HG03039 (cell line): Measurements from ENCODE around the gene TMEM94.
"Not testable (repeated sequence)": the region's sequence is repeated elsewhere in the genome, so short reads cannot be mapped to it uniquely, and the experiment has no call there.

ENCODE experiments used
- ATAC-seq: cut with Tn5 transposase; IDR thresholded peaks from one replicate; pipeline ENCODE4 v1.9.1; 2021; ENCODE audit warnings: mild to moderate bottlenecking, moderate library complexity; ENCODE audit not compliant: unreplicated experiment

TMEM94 gene

DNA sequence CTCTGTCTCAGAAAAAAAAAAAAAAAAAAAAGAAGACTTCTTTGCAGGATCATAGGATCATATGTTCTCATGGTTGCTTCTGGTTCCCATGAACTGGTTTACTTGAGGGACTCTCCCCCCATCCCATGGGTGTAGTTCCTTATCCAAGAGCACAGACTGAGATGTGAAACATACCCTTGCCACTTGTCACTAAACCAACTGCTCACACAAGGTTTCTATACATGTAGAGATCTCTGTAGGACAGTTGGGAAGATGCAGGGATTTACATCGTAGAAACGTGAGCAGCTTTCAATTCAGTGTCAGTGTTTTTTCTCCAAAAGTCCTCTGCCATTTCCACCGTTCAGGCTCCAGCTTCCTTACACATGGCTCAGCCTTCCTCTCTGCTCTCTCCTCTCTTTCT, 11.1 kb upstream of the TMEM94 start:
- no peak for ATAC-seq

DNA sequence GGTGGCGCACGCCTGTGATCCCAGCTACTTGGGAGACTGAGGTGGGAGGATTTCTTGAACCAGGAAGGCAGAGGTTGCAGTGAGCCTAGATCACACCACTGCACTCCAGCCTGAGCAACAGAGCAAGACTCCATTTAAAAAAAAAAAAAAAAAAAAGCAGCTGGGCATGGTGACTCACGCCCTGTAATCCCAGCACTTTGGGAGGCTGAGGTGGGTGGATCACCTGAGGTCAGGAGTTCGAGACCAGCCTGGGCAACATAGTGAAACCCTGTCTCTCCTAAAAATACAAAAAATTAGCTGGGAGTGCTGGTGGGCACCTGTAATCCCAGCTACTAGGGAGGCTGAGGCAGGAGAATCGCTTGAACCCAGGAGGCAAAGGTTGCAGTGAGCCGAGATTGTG, 10.5 kb upstream of the TMEM94 start:
- ATAC-seq, result not testable (repeated sequence)

DNA sequence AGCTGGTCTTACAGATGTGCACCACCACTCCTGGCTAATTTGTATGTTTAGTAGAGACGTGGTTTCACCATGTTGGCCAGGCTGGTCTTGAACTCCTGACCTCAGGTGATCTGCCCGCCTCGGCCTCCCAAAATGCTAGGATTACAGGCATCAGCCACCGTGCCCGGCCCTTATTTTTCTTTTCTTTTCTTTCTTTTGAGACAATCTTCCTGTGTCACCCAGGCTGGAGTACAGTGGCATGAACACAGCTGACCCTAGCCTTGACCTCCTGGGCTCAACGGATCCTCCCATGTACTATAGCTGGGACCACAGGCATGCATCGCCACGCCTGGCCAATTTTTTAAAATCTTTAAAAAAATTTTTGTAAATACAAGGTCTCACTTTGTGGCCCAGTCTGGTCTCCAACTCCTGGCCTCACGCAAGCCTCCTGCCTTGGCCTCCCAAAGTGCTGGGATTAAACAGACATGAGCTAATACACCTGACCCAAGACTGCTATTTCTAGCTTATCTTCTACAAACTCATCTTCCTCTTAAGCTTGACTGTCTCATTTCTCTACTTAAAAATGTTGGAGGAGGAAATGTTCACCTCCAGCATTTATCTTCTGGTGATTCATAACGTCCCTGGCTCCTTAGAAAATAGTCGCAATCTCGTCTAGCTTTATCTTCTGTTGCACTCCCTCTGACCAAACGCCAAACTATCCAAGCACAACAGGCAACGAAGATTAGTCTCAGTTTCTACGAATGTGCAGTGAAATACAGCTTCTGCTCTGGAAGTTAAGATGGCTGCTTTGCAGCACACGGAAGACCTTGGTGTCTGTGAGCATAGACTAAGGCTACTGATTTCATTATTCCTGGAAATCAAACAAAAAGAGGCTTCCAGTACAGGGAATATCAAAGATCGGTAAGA, 8.2 kb upstream of the TMEM94 start:
- ATAC-seq, result no peak

DNA sequence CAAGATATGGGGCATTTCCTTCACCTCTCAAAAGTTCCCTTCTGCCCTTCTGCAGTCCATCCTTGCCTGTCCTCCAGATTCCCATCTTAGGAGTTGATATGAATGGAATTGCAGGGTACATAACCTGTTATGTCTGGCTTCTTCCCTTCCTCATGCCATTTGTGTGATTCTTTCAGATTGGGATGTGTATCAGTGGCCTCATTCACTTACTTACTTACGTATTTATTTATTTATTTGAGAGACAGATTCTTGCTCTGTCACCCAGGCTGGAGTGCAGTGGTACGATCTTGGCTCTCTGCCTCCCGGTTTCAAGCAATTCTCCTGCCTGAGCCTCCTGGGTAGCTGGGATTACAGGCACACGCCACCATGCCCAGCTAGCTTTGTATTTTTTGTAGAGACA, 6.2 kb upstream of the TMEM94 start:
- ATAC-seq, result no peak

DNA sequence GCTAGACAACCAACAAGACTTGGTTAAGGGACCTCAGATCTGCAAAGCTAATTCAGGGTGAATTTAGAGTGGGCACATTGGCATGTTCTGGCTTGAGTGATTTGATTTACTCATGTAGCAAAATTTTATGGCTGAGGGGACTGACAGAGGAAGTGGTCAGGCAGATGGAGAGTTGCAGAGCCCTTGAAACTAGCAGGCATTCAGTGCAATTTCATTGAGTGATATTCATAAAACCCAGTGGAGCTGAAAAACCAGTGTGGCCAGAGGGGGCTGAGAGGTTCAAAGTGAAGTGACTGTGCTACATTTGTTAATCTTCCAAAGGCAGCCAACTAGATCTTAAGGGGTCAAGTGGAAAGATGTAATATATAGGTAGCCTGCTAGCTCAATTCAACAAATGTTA, 2.2 kb upstream of the TMEM94 start:
- no peak for ATAC-seq

DNA sequence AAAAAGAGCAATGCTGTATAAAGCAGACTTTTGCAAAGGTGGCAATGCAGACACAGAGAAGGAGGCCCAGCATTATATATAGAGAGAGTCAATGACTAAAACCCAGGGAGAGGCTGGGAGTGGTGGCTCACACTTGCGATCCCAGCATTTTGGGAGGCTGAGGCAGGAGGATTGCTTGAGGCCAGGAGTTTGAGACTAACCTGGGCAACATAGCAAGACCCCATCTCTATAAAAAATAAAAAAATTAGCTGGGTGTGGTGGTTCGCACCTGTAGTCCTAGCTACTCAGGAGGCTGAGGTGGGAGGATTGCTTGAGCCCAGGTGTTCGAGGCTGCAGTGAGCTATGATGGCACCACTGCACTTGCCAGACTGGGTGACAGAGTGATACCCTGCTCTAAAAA, 1.8 kb upstream of the TMEM94 start:
- not testable (repeated sequence) for ATAC-seq

DNA sequence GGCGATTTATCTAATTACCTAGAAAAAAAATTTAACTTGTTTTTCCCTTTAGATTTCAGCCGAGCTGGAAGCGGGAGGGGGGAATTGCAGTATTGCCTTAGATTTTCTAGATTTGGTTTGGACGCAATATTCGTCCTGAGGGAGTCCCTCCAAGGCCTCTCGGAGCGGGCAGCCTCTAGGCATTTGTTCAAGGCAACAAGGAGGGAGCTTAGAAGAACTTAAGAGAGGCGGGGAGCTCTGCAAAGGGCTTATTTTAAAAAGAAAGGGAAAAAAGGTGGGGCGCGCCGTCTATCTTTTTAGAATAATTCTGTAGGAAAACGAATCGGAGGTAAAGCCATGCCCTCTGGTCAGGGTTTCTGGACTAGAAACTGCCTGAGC, 407 bp upstream of the TMEM94 start:
- ATAC-seq, result no peak

DNA sequence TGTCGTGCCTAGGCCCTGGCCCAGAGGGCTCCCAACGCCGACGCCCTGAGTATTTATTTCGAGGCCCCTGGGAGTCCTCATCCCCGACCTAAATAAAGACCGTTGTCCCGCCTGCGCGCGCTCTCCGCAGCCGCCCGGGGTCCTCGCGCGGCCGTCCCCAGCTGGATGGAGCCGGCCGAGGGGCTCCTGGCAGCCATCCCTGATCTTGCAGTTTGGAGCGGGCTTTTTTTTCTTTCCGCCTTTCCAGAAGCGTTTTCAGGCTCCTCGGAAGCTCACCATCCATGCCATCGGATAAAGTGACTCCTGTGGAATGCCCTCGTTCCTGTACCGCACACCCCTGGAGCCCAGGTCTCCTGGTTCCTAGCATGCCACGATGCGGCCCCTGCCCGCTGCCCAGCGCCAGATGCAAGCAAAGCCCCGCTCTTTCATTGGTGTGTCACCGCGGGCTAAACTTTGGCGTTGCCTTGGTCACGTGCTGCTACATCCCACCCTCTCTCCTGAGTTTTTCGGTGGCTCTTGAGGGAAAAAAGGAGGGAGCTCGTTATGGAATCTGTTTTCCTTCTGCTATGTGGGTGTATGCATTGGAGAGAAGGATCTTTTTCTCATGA, 716 bp downstream of the TMEM94 start:
- ATAC-seq, result no peak

DNA sequence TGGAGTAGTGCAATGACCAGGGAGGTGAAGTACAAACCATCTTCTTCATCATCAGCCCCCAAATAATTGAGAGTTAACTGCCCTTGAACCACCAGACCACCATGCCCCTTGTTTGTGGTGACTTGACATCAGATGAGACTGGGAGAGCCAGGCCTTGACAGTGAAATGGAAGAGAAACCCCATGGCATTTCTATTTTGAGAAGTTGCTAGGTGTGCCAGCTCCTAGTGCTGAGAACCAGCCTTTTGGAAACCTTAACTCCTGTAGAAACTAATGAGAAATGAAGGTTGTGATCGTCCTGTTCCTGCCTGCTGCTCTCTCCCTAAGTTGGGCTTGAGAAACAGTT, 2.8 kb downstream of the TMEM94 start:
- no peak for ATAC-seq

DNA sequence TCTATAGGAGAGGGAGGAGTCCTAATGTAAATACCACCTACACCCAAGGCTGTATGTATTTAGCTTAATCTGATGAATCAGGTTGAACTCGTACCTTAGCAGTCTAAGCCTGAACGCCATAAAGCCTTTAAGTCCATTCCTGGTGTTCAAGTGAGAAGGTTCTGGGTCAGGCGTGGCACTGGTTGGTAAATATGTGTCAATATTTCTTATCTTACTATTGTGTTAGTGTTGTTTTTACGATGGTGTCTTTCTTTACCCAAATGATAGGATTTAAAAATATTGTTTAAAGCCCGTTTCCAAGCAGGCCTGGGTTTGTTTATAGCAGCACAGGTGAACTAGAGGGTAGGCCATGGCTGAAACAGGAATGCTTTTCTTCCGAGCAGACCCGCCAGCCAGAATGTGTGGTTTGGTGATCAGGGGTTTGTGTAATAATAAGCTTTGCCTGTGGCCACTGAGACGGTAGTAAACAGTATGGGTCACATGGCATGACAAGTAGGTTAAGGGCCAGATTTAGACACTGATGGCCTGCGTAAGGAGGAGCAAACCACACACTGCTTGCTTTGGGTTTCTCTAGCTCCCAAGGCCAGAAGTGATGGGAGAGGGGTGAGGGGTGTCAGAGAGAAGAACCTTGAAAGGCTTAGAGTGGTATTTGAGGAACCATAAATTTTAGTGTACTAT, 3.3 kb downstream of the TMEM94 start:
- ATAC-seq, result no peak

DNA sequence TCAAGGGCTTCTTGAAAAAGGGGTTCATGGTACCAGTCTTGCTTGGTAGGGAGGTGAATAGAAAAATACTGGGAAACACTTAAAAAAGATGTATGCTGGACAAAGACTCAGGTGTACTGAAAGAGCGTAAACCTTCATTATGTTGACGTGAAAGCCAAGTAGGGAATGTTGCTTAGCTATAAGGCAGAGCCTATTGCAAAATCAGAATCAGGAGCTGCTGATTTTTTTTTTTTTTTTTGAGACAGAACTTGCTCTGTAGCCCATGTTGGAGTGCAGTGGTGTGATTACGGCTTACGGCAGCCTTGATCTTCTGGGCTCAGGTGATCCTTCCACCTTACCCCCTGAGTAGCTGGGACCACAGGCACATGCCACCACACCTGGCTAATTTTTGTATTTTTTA, 3.9 kb downstream of the TMEM94 start:
- no peak for ATAC-seq

DNA sequence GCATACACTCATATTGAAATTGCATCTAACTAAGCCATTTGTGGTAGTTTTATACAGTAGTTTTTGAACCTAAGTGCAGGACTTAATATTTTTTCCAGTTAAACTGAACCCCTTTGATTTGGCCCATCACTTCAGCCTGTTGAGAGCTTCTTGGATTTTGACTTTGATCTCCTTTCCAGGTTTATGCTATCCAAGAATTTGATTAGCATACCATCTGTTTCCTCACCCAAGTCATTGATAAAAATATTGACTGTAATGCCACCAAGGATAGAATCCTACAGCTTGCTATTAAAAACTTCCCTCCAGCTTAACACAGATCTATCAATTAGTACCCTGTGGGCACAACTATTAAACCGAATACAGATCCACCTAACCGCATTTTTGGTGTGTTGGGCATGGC, 7.2 kb downstream of the TMEM94 start:
- ATAC-seq, result no peak

DNA sequence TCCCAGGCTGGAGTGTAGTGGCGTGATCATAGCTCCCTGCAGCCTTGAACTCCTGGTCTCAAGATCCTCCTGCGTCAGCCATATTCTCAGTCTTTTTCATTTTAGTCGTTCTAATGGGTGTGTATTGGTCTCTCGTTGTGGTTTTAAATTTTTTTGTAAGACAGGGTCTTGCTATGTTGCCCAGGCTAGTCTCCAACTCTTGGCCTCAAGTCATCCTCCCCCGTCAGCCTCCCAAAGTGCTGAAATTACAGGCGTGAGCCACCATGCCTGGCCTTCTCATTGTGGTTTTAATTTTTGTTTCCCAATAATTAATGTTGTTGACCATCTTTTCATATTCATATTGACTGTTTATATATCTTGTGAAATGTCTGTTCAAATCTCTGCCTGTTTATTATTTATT, 8.6 kb downstream of the TMEM94 start:
- no peak for ATAC-seq

DNA sequence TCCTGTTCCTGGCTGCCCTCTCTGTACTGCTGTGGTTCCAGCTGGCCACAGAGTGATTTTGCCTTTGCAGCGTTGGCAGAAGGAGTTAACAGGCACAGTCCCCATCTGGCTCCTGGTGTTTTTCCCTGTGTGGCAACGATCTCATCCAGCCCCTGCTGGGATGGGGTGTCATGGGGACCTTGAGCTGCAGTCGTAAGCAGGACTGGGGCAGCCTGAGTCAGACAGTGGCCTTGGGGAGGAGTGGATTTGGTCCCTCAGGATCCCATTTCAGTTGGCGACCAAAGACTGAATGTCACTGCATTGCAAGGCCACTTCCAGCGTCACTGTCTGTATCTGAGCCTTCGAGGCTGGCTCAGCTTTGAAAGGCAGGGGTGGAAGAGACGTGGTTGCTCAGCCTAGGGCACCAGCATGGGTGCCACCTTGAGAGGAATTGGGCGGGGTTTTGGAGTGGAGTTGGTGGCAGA, 11.9 kb downstream of the TMEM94 start:
- no peak for ATAC-seq

DNA sequence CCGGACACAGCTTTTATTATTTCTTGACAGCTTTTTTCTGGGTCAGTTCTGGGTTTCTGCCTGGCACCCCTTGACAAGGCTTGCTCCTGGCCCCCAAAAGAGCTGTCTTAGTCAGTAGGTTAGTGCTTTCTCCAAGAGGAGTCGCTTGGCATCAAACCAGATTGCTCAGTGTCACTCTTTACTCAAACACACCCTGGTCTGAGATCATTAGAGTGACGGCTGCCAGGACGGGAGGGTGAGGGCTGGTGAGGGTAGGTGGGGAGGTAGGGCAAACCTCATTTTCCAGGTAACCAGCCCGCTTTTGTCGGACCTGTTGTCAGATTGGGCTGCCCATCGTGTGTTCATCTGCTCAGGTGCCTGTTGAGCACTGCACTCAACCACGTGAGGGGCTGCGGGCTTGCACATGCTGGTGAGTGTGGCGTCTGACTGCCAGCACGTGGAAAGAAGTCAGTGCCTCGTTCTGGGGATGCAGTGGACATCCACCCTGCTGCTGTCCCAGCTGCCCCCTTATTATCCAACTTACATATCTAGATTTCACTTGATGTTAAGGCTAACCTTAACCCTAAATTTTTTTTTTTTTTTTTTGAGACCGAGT, 12.4 kb downstream of the TMEM94 start:
- no peak for ATAC-seq

DNA sequence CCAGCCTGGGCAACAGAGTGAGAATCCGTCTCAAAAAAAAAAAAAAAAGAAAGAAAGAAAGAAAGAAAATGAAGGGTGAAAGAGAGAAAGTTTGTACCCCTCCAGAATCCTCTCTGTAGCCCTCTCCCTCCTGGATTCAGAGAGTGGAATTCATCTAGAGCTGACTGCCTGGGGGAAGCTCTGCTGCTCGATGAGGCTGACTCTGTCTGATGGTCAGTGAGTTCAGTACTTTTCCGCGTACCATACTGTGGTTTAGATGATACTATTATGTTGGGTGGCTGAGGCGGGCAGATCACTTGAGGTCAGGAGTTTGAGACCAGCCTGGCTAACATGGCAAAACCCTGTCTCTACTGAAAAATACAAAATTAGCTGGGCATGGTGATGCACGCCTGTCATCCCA, 14.8 kb downstream of the TMEM94 start:
- no peak for ATAC-seq

DNA sequence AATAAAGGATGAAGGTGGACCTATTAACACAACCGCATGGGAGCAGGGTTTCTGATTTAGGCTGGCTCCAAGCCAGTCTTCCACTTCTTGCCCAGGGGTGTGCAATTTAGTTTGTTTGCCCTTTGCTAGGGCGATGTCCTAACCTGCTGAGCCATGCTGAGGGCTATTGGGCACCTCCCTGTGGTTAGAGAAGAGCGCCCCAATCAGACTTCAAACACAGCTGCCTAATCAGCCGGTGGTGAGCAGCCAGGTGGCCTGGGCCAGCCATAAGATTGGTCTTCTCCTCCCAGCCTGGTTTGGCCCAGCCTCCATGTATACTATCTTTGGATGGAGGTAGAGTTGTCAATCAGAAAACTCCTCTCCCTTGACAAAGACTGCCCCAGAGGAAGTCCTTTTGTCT, 15.7 kb downstream of the TMEM94 start:
- no peak for ATAC-seq

DNA sequence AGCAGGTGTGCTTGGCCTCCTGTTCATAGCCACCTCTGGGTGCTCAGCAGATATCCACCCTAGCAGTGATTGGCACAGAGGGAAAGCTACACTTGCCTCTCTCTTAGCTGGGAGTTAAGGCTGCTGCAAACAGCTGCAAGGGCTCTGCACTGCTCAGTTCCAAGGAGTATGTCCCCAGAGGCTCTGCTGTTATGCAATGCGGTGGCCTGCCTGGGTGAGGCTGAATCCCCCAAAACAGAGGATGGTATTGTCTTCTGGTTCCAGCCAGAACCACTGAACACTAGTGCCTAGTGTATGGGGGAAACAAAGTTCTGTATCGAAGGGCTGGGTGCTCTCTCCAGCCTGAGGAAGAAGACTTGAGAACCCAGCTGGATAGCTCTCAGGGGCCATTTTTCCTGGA, 16.8 kb downstream of the TMEM94 start:
- no peak for ATAC-seq

DNA sequence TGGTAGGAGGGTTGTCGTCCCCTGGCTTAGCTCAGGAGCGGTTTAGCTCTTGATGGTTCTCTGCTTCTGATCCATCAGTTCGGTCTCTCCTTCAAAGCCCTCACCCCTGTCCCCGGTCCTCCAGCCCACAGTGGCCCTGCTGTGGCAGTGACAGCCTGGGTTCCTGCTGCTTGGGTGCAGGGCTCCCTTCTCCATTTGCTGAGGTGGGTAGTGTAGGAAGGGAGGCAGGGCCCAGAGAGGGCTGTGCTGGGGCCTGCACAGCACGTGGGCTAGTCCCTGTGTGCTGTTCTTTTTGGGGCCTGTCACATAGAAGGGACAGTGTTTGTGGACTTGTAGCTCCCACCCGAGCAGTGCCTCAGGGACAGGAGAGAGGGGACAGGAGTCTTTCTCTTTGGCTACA, 18.3 kb downstream of the TMEM94 start:
- no peak for ATAC-seq

DNA sequence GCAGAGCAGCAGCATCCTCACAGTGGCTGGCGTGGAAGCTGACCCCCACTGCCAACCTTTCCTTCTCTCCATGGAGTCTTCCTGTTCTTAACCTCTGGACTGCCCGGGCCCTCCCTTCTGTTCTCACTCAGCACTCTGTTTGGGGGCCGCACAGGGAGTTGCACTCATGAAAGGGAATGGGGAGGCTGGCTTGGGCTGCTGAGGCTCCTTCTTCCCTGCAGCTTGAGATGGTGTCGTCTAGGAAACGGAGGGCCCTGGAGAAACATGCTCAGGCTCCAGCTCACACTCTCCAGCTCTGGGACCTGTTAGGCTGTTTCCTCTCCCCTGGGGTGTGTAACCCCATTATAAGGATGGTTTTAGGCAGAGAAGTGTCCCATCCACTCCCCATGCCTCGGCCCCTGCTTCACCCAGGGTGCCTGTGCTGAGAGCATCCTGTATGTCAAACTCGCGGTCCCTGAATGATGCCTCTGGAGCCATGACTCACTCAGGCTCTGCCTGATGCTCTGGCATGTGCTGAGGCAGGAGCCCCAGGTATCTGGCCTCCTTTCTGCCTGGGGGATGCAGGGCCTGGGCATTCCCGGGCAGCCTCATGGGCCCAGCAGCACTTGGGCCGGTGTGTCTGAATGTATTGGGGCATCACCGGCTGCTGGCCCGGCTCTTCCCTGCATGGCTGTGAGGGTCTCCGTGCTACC, 18.9 kb downstream of the TMEM94 start:
- ATAC-seq, result no peak

DNA sequence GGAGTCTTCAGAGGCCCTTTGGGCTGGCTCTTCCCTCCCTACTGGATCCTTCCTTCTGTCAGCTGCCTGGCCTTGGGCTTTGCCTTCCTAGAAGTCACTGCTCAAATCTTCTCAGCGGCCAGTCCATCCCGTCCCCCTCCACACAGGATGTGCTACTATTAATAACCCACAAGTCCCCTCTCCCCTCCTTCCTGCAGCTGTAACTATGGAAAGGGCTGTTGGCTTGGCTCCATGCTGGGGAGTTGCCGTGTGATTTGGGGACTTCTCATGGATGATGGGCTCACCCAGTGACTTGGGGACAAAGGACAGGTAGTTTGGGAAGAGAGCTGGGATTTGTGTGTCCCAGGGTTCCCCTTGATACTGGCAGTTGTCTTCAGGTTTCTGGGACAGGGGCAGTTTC, 19.4 kb downstream of the TMEM94 start:
- no peak for ATAC-seq
